Measurements from ENCODE around the gene CPED1.
"Not testable (repeated sequence)": the region's sequence is repeated elsewhere in the genome, so short reads cannot be mapped to it uniquely, and the experiment has no call there.

The CPED1 gene

DNA sequence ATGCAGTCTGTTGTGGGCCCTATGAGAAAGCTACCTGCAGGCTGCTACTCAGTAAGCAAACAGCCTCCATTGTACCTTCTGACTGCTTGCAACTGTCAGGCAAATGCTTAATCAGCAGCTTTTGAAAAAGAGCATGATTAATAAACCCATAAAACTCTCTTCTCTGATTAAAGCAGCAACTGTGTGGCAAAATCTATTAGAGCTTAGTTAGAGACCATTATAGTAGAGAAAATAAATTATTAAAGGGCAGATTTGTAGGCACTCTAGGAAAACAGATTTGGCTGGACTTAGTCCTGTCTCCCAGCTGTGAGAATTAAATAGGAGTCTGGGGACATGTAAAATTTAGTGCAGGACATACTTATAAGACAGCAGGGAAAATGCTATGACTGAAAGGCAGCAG lies 207.8 kb downstream of the CPED1 start:
- no peak for DNase-seq

- DNase-seq, result no peak
Measured at GRCh38 chr7:121197455-121197854, 208.9 kb downstream of the CPED1 start.

GRCh38 chr7:121198502-121198901 lies 210.0 kb downstream of the CPED1 start:
- DNase-seq, result no peak

DNA sequence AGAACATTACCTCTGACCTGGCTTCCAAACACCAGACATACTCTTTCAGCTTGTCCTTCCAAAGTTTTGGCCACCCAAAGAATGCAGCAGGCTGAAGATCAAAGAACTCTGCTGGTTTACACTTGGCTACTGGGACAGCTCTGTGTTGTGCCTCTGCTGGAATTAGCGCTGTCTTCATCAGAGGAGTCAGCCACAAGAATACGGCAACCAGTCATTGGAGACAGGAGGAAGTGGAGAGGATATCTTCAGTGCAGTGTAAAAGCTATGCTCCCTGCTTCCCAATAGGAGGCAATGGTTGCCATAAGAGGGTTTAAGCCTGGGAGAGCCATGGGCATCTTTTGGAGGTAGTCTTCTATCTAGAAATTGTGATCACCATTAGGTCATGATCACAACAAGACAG lies 213.6 kb downstream of the CPED1 start:
- DNase-seq, result no peak

GRCh38 chr7:121202834-121203233 lies 214.3 kb downstream of the CPED1 start:
- DNase-seq, result no peak

DNA sequence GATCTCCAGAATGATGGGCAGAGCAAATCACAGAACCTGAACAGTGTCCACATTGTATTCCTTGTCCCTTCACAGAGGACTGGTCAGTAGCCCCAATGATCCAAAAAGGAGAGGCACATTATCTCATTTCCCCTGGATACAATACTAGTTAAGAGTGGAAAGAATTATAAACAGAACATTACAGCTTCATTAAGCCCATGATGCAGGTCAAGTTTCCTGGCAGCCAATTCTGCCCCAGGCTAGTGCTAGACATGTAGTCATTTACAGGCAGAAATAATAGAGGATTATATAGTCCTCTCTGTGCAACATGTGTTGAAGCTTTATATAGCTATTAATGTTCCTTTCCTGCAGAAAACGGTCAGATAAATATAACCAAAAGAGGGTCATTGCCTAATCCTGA lies 216.0 kb downstream of the CPED1 start:
- no peak for DNase-seq

DNA sequence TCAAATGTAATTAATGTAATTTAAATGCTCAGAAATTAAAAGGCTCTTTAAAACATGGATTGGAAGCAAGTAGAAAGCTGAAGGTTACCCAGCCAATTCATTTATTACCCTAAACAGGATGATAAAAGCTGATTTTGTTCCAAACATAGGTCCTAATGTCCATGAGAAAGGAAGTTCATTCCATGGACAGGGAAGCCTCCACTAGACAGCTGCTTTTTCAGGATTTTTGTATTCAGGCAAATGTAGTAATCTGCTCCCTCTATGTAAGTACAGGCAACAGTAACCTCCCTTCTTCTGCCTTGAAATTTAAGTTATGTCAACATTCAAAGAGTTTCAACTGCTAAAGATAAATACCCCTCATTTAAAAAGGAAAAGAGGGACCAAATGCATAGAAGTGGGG lies 217.3 kb downstream of the CPED1 start:
- DNase-seq, result no peak

GRCh38 chr7:121211253-121211652 lies 222.7 kb downstream of the CPED1 start:
- no peak for DNase-seq

DNA sequence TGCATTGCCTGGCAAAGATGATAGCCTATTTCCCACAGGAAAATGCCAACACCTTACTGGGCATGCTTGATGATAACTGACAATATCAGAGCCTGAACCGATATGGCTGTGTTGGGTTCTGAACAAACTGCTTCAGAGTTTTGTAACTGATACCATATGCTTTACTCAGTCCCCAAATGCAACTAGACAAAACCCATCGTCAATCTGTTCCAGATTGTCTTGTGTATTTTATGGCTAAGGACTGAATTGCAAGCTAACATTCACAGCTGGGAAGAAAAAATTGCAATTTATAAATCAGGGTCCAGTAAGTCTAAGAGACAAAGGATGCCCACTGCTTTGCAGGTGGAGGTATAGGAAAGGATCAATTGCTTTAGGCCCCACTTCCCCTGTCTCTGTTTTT lies 223.5 kb downstream of the CPED1 start:
- DNase-seq, result no peak

DNA sequence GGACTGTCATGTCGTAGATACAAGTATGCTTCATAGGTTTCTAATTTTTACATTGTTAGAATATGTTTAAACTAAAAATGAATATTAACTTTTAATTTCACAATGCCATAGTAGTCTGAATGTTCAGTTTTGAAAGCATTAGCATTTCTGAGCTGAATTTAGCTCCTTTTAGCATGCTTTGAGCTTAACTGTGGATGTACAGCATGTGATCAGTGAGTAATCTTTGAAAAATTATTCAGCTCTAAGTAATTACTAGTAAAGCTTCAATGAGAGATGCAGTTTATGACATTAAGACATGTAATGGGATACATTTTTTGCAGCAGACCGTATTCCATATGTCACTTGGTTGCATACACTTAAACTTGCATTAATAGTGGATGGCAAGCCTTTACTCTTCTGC lies 226.1 kb downstream of the CPED1 start:
- no peak for DNase-seq

GRCh38 chr7:121219026-121219425 lies 230.5 kb downstream of the CPED1 start:
- no peak for DNase-seq

DNA sequence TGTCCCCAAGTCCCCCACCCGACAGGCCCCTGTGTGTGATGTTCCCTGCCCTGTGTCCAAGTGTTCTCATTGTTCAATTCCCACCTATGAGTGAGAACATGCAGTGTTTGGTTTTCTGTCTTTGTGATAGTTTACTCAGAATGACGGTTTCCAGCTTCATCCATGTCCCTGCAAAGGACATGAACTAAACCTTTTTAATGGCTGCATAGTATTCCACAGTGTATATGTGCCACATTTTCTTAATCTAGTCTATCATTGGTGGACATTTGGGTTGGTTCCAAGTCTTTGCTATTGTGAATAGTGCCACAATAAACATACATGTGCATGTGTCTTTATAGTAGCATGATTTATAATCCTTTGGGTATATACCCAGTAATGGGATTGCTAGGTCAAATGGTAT lies 232.6 kb downstream of the CPED1 start:
- DNase-seq, result not testable (repeated sequence)

- DNase-seq, result no peak
Measured at GRCh38 chr7:121228779-121229178, 240.3 kb downstream of the CPED1 start.

- DNase-seq, result no peak
Measured at GRCh38 chr7:121235201-121235600, 246.7 kb downstream of the CPED1 start.

DNA sequence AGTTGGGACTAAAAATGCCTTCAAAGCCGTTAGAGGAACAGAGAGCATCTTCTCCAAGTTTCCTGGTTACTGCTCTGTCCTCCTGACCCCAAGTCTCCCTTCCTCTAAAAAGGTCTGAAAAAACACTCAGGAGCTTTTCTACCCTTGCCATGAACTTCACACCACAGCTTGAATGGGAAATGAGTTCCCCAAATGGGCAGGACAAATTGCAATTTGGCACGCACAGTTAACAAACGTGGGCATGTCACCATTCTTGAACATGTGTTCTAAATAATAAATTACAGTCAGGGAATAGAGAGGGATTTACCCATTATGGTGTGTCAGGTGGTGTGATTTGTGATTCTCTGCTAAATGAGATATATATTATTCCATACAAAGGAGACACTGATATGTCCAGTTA lies 249.1 kb downstream of the CPED1 start:
- DNase-seq, result no peak

GRCh38 chr7:121244120-121244870 lies 255.8 kb downstream of the CPED1 start:
- DNase-seq, result no peak

- not testable (repeated sequence) for DNase-seq
Measured at GRCh38 chr7:121251367-121251766, 262.9 kb downstream of the CPED1 start.

DNA sequence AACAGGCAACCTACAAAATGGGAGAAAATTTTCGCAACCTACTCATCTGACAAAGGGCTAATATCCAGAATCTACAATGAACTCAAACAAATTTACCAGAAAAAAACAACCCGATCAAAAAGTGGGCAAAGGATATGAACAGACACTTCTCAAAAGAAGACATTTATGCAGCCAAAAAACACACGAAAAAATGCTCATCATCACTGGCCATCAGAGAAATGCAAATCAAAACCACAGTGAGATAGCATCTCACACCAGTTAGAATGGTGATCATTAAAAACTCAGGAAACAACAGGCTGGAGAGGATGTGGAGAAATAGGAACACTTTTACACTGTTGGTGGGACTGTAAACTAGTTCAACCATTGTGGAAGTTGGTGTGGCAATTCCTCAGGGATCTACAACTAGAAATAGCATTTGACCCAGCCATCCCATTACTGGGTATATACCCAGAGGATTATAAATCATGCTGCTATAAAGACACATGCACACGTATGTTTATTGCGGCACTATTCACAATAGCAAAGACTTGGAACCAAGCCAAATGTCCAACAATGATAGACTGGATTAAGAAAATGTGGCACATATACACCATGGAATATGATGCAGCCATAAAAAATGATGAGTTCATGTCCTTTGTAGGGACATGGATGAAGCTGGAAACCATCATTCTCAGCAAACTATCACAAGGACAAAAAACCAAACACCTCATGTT lies 264.2 kb downstream of the CPED1 start:
- not testable (repeated sequence) for DNase-seq

DNA sequence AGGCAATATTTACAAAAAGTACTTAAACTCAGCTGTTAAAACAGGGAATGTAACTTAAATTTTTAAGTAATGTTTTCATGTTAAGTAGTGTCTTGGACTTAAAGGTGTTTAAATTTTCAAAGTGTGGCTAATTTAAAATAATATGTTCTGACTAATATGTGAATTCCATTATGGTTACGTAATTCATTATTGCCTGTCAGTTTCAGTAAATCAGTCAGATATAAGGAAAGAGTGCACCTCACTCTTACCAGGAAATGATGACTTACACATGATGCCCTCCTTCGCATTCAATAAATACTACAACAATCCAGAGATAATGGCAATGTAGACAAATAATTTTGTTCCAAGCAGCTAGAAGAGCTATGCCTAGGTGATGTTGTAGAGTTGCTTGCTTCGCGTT lies 271.3 kb downstream of the CPED1 start:
- no peak for DNase-seq

DNA sequence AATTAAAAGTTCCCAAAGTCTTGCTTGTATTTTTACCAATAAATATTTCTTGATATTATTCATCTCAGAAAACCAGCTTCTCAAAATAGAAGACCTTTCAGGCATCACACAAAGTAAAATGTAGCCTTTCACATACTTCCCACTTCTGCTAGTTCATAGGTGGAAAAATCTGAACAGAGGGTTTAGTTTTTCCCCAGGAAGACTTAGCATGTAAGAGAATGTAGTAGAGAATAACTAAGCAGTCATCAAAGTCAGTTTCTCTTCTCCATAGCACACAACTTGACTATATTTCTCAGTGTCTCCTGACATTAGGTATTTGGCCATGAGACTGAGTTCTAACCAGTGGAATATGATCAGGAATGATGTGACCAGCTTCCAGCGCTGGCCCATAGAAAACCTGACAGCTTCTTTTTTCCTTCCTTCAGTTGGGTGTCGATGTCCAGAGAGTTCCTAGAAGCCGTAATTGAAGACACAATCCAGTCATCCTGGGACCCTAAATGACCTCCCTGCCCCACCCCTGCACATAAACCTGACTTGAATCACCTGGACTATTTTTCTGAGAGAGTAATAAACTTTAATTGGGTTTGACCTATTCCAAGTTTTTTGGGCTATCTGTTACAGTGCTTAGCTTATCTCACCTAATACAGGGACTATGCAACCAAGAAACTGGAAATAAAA lies 272.8 kb downstream of the CPED1 start:
- DNase-seq, result no peak

GRCh38 chr7:121262221-121262620 lies 273.7 kb downstream of the CPED1 start:
- no peak for DNase-seq

DNA sequence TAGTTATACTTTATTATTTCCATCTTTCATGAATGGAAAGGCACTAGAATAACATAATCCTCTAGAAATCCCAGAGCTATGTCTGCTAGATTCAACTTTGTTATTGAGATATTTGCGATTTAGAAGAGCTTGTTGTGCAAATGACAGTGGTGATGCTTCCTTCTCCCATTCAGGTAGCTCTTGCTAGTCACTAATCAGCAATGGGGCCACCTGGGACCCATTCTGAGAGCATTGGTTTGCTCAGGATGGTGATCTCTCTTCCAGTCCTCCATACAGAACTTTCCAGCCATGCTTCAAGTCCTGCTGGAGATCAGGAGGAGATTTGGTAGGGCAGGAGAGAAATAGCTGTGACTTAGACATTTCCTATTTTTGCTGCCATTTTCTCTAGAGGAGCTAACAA lies 274.5 kb downstream of the CPED1 start:
- no peak for DNase-seq

DNA sequence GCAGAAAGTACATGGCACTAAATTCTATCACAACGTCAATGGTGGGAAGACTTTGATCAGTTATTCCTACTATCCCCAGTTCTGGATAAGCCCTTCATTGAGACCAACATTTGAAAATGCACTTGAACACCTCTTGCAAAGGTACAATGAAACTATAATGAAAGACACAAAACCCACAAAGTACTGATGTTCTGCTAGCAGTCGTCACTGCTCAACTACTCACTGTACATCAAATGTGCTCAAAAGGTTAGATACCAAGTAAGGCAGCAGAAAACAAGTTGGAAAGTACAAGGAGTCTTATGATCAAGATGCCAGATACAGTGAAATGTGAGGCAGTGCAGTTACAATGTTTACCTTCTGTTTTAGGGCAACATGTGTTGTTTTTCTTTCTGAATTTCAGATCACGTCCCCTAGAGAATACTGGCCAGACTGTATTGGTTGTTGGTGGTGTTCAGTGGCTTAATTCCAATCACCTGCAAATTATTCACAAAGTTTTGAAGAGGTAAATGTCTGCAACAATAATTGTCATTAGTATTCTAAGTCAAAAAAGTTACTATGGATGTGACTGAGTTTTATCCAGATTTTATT lies 277.9 kb downstream of the CPED1 start:
- no peak for DNase-seq

- DNase-seq, result no peak
Measured at GRCh38 chr7:121267612-121268011, 279.1 kb downstream of the CPED1 start.
